Stomach smooth muscle (tissue), 2 donors: ENCODE results near the gene POLR2F.

Experiments
- H3K27ac ChIP-seq: one replicate; pipeline ENCODE4 v1.7.0; 2013; ENCODE audit warnings: mild to moderate bottlenecking, low read length, inconsistent platforms
- H3K27me3 ChIP-seq, 2 donors: one replicate each; pipeline ENCODE4 v1.7.0; 2013; ENCODE audit warnings: low read length in 2 of 2; ENCODE audit not compliant: insufficient read depth in 2 of 2, control insufficient read depth in 1 of 2
- H3K36me3 ChIP-seq, 2 donors: one replicate each; pipeline ENCODE4 v1.7.0; 2013; ENCODE audit warnings: low read length in 2 of 2; ENCODE audit not compliant: control insufficient read depth in 2 of 2, insufficient read depth in 2 of 2
- H3K4me1 ChIP-seq: one replicate; pipeline ENCODE4 v1.7.0; 2013; ENCODE audit warnings: low read length; ENCODE audit not compliant: control insufficient read depth, insufficient read depth
- H3K4me3 ChIP-seq, 2 donors: one replicate each; pipeline ENCODE4 v1.7.0; 2013; ENCODE audit warnings: low read length in 2 of 2
- H3K9ac ChIP-seq, 2 donors: one replicate each; pipeline ENCODE4 v1.7.0; 2013; ENCODE audit warnings: low read length in 2 of 2, mild to moderate bottlenecking in 1 of 2
- H3K9me3 ChIP-seq, 2 donors: one replicate each; pipeline ENCODE4 v1.7.0; 2013; ENCODE audit warnings: low read length in 2 of 2; ENCODE audit not compliant: control insufficient read depth in 2 of 2
- donor health status: healthy.
- donor health status: Pancreatic carcinoma.

The POLR2F gene

DNA sequence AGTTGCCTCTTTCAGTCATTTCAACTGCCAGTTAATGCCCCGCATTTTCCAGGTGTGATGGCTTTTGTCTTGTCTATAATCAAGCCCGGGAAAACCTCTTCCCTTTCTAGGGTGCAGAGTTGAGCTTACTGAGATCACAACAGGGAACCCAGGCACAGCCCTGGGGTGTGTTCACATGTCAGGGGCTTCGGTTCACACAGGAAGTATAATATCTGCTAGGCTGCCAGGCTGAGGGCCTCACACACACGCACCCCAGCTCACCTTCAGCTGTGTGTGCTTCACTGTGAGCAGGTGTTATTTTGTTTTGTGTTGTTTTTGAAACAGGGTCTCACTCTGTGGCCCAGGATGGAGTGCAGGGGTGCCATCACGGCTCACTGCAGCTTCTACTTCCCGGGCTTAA lies 40.5 kb downstream of the POLR2F start:
- Histone ChIP-seq H3K4me3 (no peak overlapping the region), H3K9me3 (no peaks in the 10 kb centered on the region), H3K36me3 (no peaks in the 10 kb centered on the region), H3K9ac (no peak overlapping the region), H3K27me3 (no peaks in the 10 kb centered on the region), H3K27ac (no peak overlapping the region), H3K4me1 (peaks cover 2% of the 10 kb centered on the region)

GRCh38 chr22:37994982-37995381 lies 41.5 kb downstream of the POLR2F start:
- H3K27me3 ChIP-seq: no peaks in the 10 kb centered on the region
- H3K36me3 ChIP-seq: no peaks in the 10 kb centered on the region
- peaks cover 2% of the 10 kb centered on the region for H3K4me1 ChIP-seq
- no peak overlapping the region for H3K9ac ChIP-seq
- no peak overlapping the region for H3K27ac ChIP-seq
- no peak overlapping the region for H3K4me3 ChIP-seq
- no peaks in the 10 kb centered on the region for H3K9me3 ChIP-seq

- H3K36me3 ChIP-seq: no peaks in the 10 kb centered on the region
- no peak overlapping the region for H3K4me3 ChIP-seq
- H3K9me3 ChIP-seq: no peaks in the 10 kb centered on the region
- no peak overlapping the region for H3K9ac ChIP-seq
- no peaks in the 10 kb centered on the region for H3K27me3 ChIP-seq
- H3K4me1 ChIP-seq: peaks cover 6% of the 10 kb centered on the region
- H3K27ac ChIP-seq: no peak overlapping the region
These were observed 42.0 kb downstream of the POLR2F start for GRCh38 chr22:37995460-37995859.

GRCh38 chr22:37996079-37996478 lies 42.6 kb downstream of the POLR2F start:
- Histone ChIP-seq H3K27ac (no peak overlapping the region), H3K27me3 (no peaks in the 10 kb centered on the region), H3K9ac (no peak overlapping the region)

GRCh38 chr22:37996515-37997246 lies 43.2 kb downstream of the POLR2F start:
- no peaks in the 10 kb centered on the region for H3K36me3 ChIP-seq
- peaks cover 6% of the 10 kb centered on the region for H3K4me1 ChIP-seq
- H3K27me3 ChIP-seq: no peaks in the 10 kb centered on the region
- H3K4me3 ChIP-seq: no peak overlapping the region
- H3K9ac ChIP-seq: no peak overlapping the region
- no peaks in the 10 kb centered on the region for H3K9me3 ChIP-seq
- no peak overlapping the region for H3K27ac ChIP-seq

More at GRCh38 chr22:37996079-37996478, 42.6 kb downstream of the POLR2F start:
- no peak overlapping the region for H3K4me3 ChIP-seq
- no peaks in the 10 kb centered on the region for H3K9me3 ChIP-seq
- H3K36me3 ChIP-seq: no peaks in the 10 kb centered on the region
- H3K4me1 ChIP-seq: peaks cover 6% of the 10 kb centered on the region

GRCh38 chr22:37998543-37998942 lies 45.0 kb downstream of the POLR2F start:
- Histone ChIP-seq H3K9me3 (no peaks in the 10 kb centered on the region), H3K4me3 (no peak overlapping the region), H3K27me3 (no peaks in the 10 kb centered on the region), H3K27ac (no peak overlapping the region), H3K36me3 (no peaks in the 10 kb centered on the region), H3K4me1 (peaks cover 6% of the 10 kb centered on the region), H3K9ac (no peak overlapping the region)

DNA sequence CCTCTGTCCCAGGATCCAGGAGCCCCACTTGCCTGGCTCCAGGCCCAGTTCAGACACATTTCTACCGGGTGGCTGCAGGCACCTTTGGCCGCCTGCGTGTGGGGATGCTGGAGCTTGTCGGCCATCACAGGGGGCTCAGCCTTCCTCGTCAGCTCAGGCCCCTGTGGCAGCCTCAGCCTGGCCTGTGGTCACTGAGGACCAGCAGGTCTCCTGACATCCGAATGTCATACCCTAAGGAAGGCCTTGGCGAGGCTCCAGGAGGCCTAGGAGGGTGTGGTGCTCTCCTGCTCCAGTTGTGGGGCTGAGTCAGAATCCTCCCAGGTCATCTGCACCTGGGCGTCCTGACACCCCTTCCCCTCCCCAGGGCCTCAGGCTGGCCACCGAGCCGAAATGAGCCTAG lies 45.7 kb downstream of the POLR2F start:
- H3K9me3 ChIP-seq: no peaks in the 10 kb centered on the region
- H3K4me3 ChIP-seq: no peak overlapping the region
- H3K27ac ChIP-seq: no peak overlapping the region
- no peaks in the 10 kb centered on the region for H3K27me3 ChIP-seq
- H3K36me3 ChIP-seq: no peaks in the 10 kb centered on the region
- peaks cover 6% of the 10 kb centered on the region for H3K4me1 ChIP-seq
- no peak overlapping the region for H3K9ac ChIP-seq

DNA sequence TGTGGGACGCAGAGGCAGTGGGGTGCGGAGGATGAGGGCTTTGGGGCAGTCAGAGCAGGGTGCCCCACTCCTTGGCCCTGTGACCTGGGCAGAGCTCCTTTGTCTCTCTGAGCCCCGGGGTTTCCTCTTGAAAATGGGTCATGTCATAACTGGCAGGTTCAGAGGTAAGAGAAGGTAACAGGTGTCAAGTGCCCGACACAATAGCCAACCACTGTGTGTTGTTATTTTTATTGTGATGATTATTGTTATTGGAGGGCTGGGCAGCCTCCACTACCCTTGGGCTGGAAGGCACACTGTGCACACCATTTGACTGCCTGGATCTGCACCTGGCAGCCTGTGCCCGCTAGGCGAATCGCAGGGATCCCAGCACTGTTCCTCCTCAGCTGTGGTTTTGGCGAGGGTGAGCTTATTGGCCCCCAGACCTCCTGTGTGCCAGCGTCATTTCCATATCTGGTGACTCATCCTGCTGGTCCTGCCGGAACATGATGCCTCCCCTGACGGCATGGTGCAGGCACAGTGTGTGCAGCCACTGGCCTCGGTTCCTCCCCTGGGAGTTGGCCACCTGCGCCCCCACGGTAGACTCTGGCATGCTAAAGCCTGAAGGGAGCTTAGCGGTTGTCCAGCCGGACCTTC lies 46.3 kb downstream of the POLR2F start:
- no peaks in the 10 kb centered on the region for H3K36me3 ChIP-seq
- peaks cover 6% of the 10 kb centered on the region for H3K4me1 ChIP-seq
- no peaks in the 10 kb centered on the region for H3K27me3 ChIP-seq
- H3K27ac ChIP-seq: no peak overlapping the region
- no peak overlapping the region for H3K4me3 ChIP-seq
- H3K9ac ChIP-seq: no peak overlapping the region
- H3K9me3 ChIP-seq: no peaks in the 10 kb centered on the region

DNA sequence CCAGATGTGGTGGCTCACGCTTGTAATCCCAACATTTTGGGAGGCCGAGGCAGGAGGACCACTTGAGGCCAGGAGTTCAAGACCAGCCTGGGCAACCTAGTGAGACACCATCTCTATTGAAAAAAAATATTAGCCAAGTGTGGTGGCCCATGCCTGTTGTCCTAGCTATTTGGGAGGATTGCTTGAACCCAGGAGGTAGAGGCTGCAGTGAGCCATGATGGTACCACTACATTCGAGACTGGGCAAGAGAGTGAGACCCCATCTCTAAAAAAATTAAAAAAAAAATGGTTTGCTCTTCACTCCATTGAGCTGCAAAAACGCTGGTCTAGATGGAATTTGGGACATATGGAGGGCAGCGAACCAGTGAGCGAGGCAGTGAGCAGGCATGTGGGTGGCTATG lies 52.4 kb downstream of the POLR2F start:
- H3K9ac ChIP-seq: no peak overlapping the region
- peaks cover 2% of the 10 kb centered on the region for H3K4me1 ChIP-seq
- no peaks in the 10 kb centered on the region for H3K9me3 ChIP-seq
- H3K27me3 ChIP-seq: no peaks in the 10 kb centered on the region
- no peak overlapping the region for H3K27ac ChIP-seq
- no peaks in the 10 kb centered on the region for H3K36me3 ChIP-seq
- no peak overlapping the region for H3K4me3 ChIP-seq

- H3K27me3 ChIP-seq: no peaks in the 10 kb centered on the region
- no peak overlapping the region for H3K27ac ChIP-seq
- H3K36me3 ChIP-seq: no peaks in the 10 kb centered on the region
- H3K4me3 ChIP-seq: no peak overlapping the region
- no peaks in the 10 kb centered on the region for H3K9me3 ChIP-seq
- H3K4me1 ChIP-seq: peaks cover 2% of the 10 kb centered on the region
- H3K9ac ChIP-seq: no peak overlapping the region
These were observed 53.4 kb downstream of the POLR2F start for GRCh38 chr22:38006906-38007305.

DNA sequence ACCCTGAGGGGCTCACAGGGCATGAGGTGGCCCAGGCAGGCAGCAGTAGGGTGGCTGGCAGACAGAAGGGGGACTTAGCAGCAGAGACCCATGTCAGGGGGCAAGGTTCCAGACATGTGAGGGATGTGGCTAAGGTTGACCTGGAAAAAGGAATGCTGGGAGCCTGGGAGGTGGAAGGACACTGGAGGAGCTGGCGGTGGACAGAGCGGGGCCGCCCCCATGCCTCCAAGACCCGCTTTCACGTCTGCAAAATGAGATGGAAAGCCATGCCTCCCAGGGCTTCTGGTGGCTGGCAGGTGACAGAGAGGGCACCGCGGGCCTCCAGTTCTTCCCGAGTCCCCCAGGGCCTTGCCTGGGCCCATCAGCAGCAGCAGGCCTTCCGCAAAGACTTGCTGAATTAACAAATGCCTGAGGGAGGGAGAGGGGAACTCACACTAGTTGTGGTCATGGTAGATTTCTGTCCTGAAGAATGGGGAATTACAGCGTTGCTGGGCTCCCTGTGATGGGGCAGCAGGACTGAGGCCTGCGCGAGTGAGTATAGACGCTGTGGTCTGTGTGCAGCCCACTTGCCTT lies 53.9 kb downstream of the POLR2F start:
- Histone ChIP-seq H3K9me3 (no peaks in the 10 kb centered on the region), H3K27ac (no peak overlapping the region), H3K4me1 (peaks cover 2% of the 10 kb centered on the region), H3K9ac (no peak overlapping the region), H3K36me3 (no peaks in the 10 kb centered on the region), H3K27me3 (no peaks in the 10 kb centered on the region), H3K4me3 (no peak overlapping the region)
